B cell (primary cell): ENCODE results near the gene FHIT. TPM values are rescaled to one million over a fixed set of nuclear protein-coding genes. Genes with fewer than 3 reads are reported as not detected.

Experiments used
- ATAC-seq: fragments of 200-7000 bp; cut with Tn5 transposase; one replicate; pipeline ENCODE4 v1.10.0; 2021; ENCODE audit warnings: low read depth, mild to moderate bottlenecking, moderate number of reproducible peaks, moderate library complexity
- CTCF ChIA-PET: fragments of 350-600 bp; sonication (Branson Sonifier 250); formaldehyde crosslinking; loops from one replicate; lab custom pipeline; 2021; ENCODE audit warnings: antibody characterized with exemption, inconsistent platforms; lab: Charles Lee
- POLR2A ChIA-PET: fragments of 350-600 bp; sonication (Branson Sonifier 250); formaldehyde crosslinking; loops from one replicate; lab custom pipeline; 2021; ENCODE audit warnings: antibody characterized with exemption; lab: Charles Lee
- DNase-seq: peaks from one replicate; pipeline ENCODE4 v3.0.0; 2013
- H2AFZ ChIP-seq: 2 replicates; pipeline ENCODE4 v1.6.1; 2012; ENCODE audit warnings: mild to moderate bottlenecking, low read depth, low read length; ENCODE audit not compliant: insufficient read depth, poor library complexity, severe bottlenecking
- H3K27ac ChIP-seq, 2 donors: 1 replicate in 1 of 2; 2 replicates in 1 of 2; pipeline ENCODE4 v1.5.1; 2012 to 2013; ENCODE audit warnings: low read length in 2 of 2, mild to moderate bottlenecking in 2 of 2, moderate library complexity in 1 of 2
- H3K27me3 ChIP-seq, 4 experiments: fragments of 200-600 bp in 1 of 4; sonication (generic) in 1 of 4; replicated peaks in 1 of 4; 1 replicate in 2 of 4; 2 replicates in 2 of 4; pipeline versions ENCODE4 v1.6.1 to v1.7.0; 2013 to 2016; ENCODE audit warnings: low read length in 3 of 4, mild to moderate bottlenecking in 2 of 4, mixed read lengths in 1 of 4, moderate library complexity in 1 of 4; ENCODE audit not compliant: insufficient read depth in 4 of 4, control insufficient read depth in 3 of 4; ENCODE audit errors: control extremely low read depth in 1 of 4
- H3K36me3 ChIP-seq, 2 experiments: replicated peaks in 1 of 2; 1 replicate in 1 of 2; 2 replicates in 1 of 2; pipeline versions ENCODE4 v1.6.1 to v1.7.1; 2013; ENCODE audit warnings: low read length in 1 of 2; ENCODE audit not compliant: insufficient read depth in 2 of 2, control insufficient read depth in 1 of 2; ENCODE audit errors: control extremely low read depth in 1 of 2, extremely low read depth in 1 of 2
- H3K4me1 ChIP-seq, 2 donors: fragments of 200-600 bp in 1 of 2; sonication (generic) in 1 of 2; 1 replicate in 1 of 2; 2 replicates in 1 of 2; pipeline versions ENCODE4 v1.5.1 to v1.6.1; 2013 to 2017; ENCODE audit warnings: low read length in 2 of 2; ENCODE audit not compliant: control insufficient read depth in 2 of 2, insufficient read depth in 2 of 2
- H3K4me2 ChIP-seq: replicated peaks from 2 replicates; pipeline ENCODE3; 2012; ENCODE audit warnings: mild to moderate bottlenecking, low read depth, low read length; ENCODE audit not compliant: poor library complexity, severe bottlenecking
- H3K4me3 ChIP-seq, 5 experiments: fragments of 200-600 bp in 1 of 5; sonication (generic) in 1 of 5; 1 replicate in 3 of 5; 2 replicates in 2 of 5; pipeline versions ENCODE4 v1.5.1 to v1.7.0; 2011 to 2016; ENCODE audit warnings: low read length in 4 of 5, mild to moderate bottlenecking in 4 of 5, low read depth in 2 of 5, control low read depth in 1 of 5, moderate library complexity in 1 of 5; ENCODE audit not compliant: insufficient read depth in 1 of 5; ENCODE audit errors: control extremely low read depth in 1 of 5, extremely low read depth in 1 of 5
- H3K79me2 ChIP-seq: fragments of 200-600 bp; sonication (generic); one replicate; pipeline ENCODE4 v1.6.0; 2016; ENCODE audit warnings: low read length; ENCODE audit not compliant: control insufficient read depth, insufficient read depth
- H3K9ac ChIP-seq: fragments of 200-600 bp; sonication (generic); 2 replicates; pipeline ENCODE4 v1.6.1; 2017; ENCODE audit warnings: mild to moderate bottlenecking, low read length, moderate library complexity
- H3K9me3 ChIP-seq, 3 donors: one replicate each; pipeline versions ENCODE4 v1.6.1 to v1.7.1; 2013; ENCODE audit warnings: low read length in 2 of 3; ENCODE audit not compliant: control insufficient read depth in 2 of 3, insufficient read depth in 1 of 3; ENCODE audit errors: control extremely low read depth in 1 of 3
- H4K20me1 ChIP-seq: 2 replicates; pipeline ENCODE4 v1.6.0; 2012; ENCODE audit warnings: mild to moderate bottlenecking, low read length; ENCODE audit not compliant: insufficient read depth, control insufficient read depth, poor library complexity, severe bottlenecking
- H3K27ac Mint-ChIP-seq: one replicate; pipeline ENCODE4 v1.8.0; 2021; ENCODE audit warnings: mixed read lengths
- H3K27me3 Mint-ChIP-seq: one replicate; pipeline ENCODE4 v1.8.0; 2021; ENCODE audit warnings: mixed read lengths
- H3K4me1 Mint-ChIP-seq: one replicate; pipeline ENCODE4 v1.8.0; 2021; ENCODE audit warnings: mixed read lengths
- H3K4me3 Mint-ChIP-seq: one replicate; pipeline ENCODE4 v1.8.0; 2021; ENCODE audit warnings: mixed read lengths
- H3K9me3 Mint-ChIP-seq: one replicate; pipeline ENCODE4 v1.8.0; 2022; ENCODE audit warnings: mixed read lengths; ENCODE audit not compliant: insufficient read depth
- EZH2 ChIP-seq: IDR thresholded peaks from 2 replicates; pipeline ENCODE4 v1.6.1; 2012; ENCODE audit warnings: borderline replicate concordance, low read depth, mild to moderate bottlenecking, moderate library complexity, low read length; ENCODE audit not compliant: insufficient read depth, poor library complexity, severe bottlenecking
- WGBS: methylation state at CpG from one replicate; pipeline ENCODE4 v1.1.5; 2013; ENCODE audit warnings: missing lambda C conversion rate; ENCODE audit not compliant: insufficient coverage; 5-methylcytosine and 5-hydroxymethylcytosine counted together
- intact Hi-C: fragments of 100-400 bp; cut with micrococcal nuclease; formaldehyde crosslinking; loops from one replicate; pipeline ENCODE4 v1.10.0; 2022
- polyA plus RNA-seq: library from polyadenylated mRNA; depleted of rRNA; stranded (reverse); fragments of >200 nt; gene quantifications from 2 replicates; pipeline ENCODE4 v1.2.3, GENCODE V29; 2012
- total RNA-seq, 2 donors: library from RNA; stranded (reverse); fragments of 120-200 nt in 1 of 2; gene quantifications; 1 replicate in 1 of 2; 2 replicates in 1 of 2; pipeline versions ENCODE4 v1.2.3 to v1.2.4, GENCODE V29; 2013 to 2022
- TF ChIP-seq, protein P1 (sequence below): fragments of 200-600 bp; IDR thresholded peaks from one replicate; pipeline ENCODE4 v1.8.0; 2022; ENCODE audit warnings: antibody characterized with exemption, mild to moderate bottlenecking

The FHIT gene
- total and polyA plus RNA-seq, 2 donors (not counting 1 experiment from before 2014, with no cell fraction given): 1.7 to 7.8 TPM

GRCh38 chr3:60337421-60337820 lies 913.8 kb downstream of the FHIT start:
- H3K4me1 Mint-ChIP-seq: peaks cover 3% of the 10 kb centered on the region
- Histone ChIP-seq H3K27me3 (no peaks in the 10 kb centered on the region), H3K9me3 (no peaks in the 10 kb centered on the region), H3K4me1 (no peaks in the 10 kb centered on the region), H3K36me3 (no peaks in the 10 kb centered on the region), H4K20me1 (no peaks in the 10 kb centered on the region), H3K79me2 (no peaks in the 10 kb centered on the region), H3K27ac (no peak overlapping the region), H3K9ac (no peak overlapping the region), H2AFZ (no peak overlapping the region), H3K4me2 (no peak overlapping the region), H3K4me3 (no peak overlapping the region)
- ChIA-PET POLR2A (no interaction called here), CTCF (no interaction called here)
- no peak overlapping the region for H3K4me3 Mint-ChIP-seq
- no peaks in the 10 kb centered on the region for H3K27me3 Mint-ChIP-seq
- DNase-seq (no peak), ATAC-seq (no peak)
- intact Hi-C loops: no loop called here
- WGBS: no CpG with 5 or more reads among the region's 2 CpGs
- no peaks in the 10 kb centered on the region for H3K9me3 Mint-ChIP-seq
- H3K27ac Mint-ChIP-seq: no peak overlapping the region
- TF ChIP-seq, protein P1, sequence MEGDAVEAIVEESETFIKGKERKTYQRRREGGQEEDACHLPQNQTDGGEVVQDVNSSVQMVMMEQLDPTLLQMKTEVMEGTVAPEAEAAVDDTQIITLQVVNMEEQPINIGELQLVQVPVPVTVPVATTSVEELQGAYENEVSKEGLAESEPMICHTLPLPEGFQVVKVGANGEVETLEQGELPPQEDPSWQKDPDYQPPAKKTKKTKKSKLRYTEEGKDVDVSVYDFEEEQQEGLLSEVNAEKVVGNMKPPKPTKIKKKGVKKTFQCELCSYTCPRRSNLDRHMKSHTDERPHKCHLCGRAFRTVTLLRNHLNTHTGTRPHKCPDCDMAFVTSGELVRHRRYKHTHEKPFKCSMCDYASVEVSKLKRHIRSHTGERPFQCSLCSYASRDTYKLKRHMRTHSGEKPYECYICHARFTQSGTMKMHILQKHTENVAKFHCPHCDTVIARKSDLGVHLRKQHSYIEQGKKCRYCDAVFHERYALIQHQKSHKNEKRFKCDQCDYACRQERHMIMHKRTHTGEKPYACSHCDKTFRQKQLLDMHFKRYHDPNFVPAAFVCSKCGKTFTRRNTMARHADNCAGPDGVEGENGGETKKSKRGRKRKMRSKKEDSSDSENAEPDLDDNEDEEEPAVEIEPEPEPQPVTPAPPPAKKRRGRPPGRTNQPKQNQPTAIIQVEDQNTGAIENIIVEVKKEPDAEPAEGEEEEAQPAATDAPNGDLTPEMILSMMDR: no peak
- TF ChIP-seq EZH2: no peak

DNA sequence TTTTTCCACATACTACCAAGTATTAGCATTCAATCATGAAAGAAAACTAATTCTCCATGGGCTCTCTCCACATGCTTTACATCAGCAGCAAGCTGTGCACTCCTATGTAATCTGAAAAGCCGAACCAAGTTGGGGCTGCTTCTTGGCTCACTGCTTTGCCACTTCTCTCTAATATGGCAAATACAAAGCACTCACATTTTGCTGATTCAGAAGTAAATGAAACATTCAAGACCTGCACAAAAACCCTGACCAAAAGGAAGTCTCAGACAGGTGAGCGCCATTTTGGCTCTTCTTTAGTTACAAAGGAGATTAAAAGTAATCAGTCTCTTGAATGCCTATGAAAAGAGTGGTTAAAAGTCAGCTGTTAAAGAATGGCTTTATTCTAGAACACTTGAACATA lies 915.2 kb downstream of the FHIT start:
- TF ChIP-seq, protein P1: no peak
- TF ChIP-seq EZH2: no peak
- H3K4me2 ChIP-seq: no peak overlapping the region
- WGBS: 83% methylated on average over 1 of the region's 2 CpGs
- peaks cover 3% of the 10 kb centered on the region for H3K4me1 Mint-ChIP-seq
- H2AFZ ChIP-seq: no peak overlapping the region
- H3K27me3 Mint-ChIP-seq: no peaks in the 10 kb centered on the region
- ATAC-seq: no peak
- no peaks in the 10 kb centered on the region for H3K79me2 ChIP-seq
- DNase-seq: no peak
- H3K27ac ChIP-seq: no peak overlapping the region
- H3K36me3 ChIP-seq: no peaks in the 10 kb centered on the region
- H3K4me1 ChIP-seq: no peaks in the 10 kb centered on the region
- no peaks in the 10 kb centered on the region for H3K9me3 ChIP-seq
- CTCF ChIA-PET: no interaction called here
- no peaks in the 10 kb centered on the region for H4K20me1 ChIP-seq
- no peak overlapping the region for H3K4me3 ChIP-seq
- H3K27me3 ChIP-seq: no peaks in the 10 kb centered on the region
- no peak overlapping the region for H3K9ac ChIP-seq
- H3K9me3 Mint-ChIP-seq: no peaks in the 10 kb centered on the region
- POLR2A ChIA-PET: no interaction called here
- H3K4me3 Mint-ChIP-seq: no peak overlapping the region
- H3K27ac Mint-ChIP-seq: no peak overlapping the region
- intact Hi-C loops: no loop called here
